HepG2 (cell line): ENCODE results near the gene GRK6. TPM values are rescaled to one million over a fixed set of nuclear protein-coding genes. Genes with fewer than 3 reads are reported as not detected.
A peak's percentile ranks its signal among the peaks of the same experiment; 100 is the strongest.

Experiments used
- ATAC-seq: fragments of 200-7000 bp; cut with Tn5 transposase; 3 replicates; pipeline ENCODE4 v1.9.1; 2020; ENCODE audit warnings: mild to moderate bottlenecking, moderate library complexity
- BruUV-seq: library from RNA; stranded (reverse); fragments of 400-500 nt; replicated peaks from 2 replicates; lab custom pipeline; 2021; lab: Mats Ljungman, UMichigan
- CTCF ChIA-PET: fragments of 300-600 bp; formaldehyde crosslinking; extraction: SDS; loops from one replicate; lab custom pipeline; 2021; ENCODE audit warnings: low total read pairs, inconsistent platforms, low intra/inter-chr PET ratio; lab: Yijun Ruan, JAX
- POLR2A ChIA-PET: fragments of 350-600 bp; sonication (Branson Sonifier 250); formaldehyde crosslinking; loops from one replicate; lab custom pipeline; 2020; ENCODE audit warnings: antibody characterized with exemption, inconsistent platforms; lab: Yijun Ruan, JAX
- DNase-seq: peaks from one replicate; pipeline ENCODE4 v3.0.0-alpha.2; 2015; ENCODE audit warnings: low spot score
- FAIRE-seq: peaks from 3 replicates; lab custom pipeline; 2011; peaks lifted over from hg19 to GRCh38; lab: Jason Lieb, UNC
- H2AFZ ChIP-seq: one replicate; pipeline ENCODE4 v1.6.1; 2011; ENCODE audit warnings: low read length, inconsistent platforms
- H3K27ac ChIP-seq: fragments of 300-600 bp; 3 replicates; pipeline ENCODE4 v1.8.0; 2011; ENCODE audit warnings: mixed run types, mild to moderate bottlenecking, mixed read lengths, low read length, inconsistent platforms; ENCODE audit not compliant: insufficient read depth; ENCODE audit errors: extremely low read length
- H3K27me3 ChIP-seq, 2 experiments: fragments of 200-600 bp in 1 of 2; 2 replicates in 1 of 2; 3 replicates in 1 of 2; pipeline versions ENCODE4 v1.6.0 to v1.8.0; 2011; ENCODE audit warnings: low read length in 2 of 2, mild to moderate bottlenecking in 2 of 2, moderate library complexity in 2 of 2, inconsistent platforms in 1 of 2; ENCODE audit not compliant: insufficient read depth in 2 of 2, control insufficient read depth in 1 of 2
- H3K36me3 ChIP-seq, 2 experiments: fragments of 200-600 bp in 1 of 2; replicated peaks in 1 of 2; 2 replicates in 1 of 2; 3 replicates in 1 of 2; pipeline versions ENCODE4 v1.5.1 to v1.8.0; 2011; ENCODE audit warnings: low read length in 2 of 2, inconsistent platforms in 1 of 2; ENCODE audit not compliant: insufficient read depth in 2 of 2, control insufficient read depth in 1 of 2
- H3K4me1 ChIP-seq: 2 replicates; pipeline ENCODE4 v1.5.1; 2012; ENCODE audit warnings: low read length, inconsistent platforms; ENCODE audit not compliant: insufficient read depth
- H3K4me2 ChIP-seq: 2 replicates; pipeline ENCODE4 v1.6.0; 2011; ENCODE audit warnings: low read depth, low read length, inconsistent platforms
- H3K4me3 ChIP-seq, 3 experiments: fragments of 200-600 bp in 1 of 3; sonication (generic), shearing (Covaris generic) in 1 of 3; replicated peaks in 1 of 3; 2 replicates each; pipeline ENCODE4 v1.5.1; 2011 to 2016; ENCODE audit warnings: low read length in 3 of 3, inconsistent platforms in 2 of 3, low read depth in 2 of 3, mild to moderate bottlenecking in 2 of 3, control low read depth in 1 of 3, mixed read lengths in 1 of 3; ENCODE audit not compliant: insufficient read depth in 1 of 3
- H3K79me2 ChIP-seq: one replicate; pipeline ENCODE4 v1.6.1; 2011; ENCODE audit warnings: low read length, inconsistent platforms; ENCODE audit not compliant: insufficient read depth
- H3K9ac ChIP-seq: 2 replicates; pipeline ENCODE4 v1.6.0; 2011; ENCODE audit warnings: mild to moderate bottlenecking, low read depth, low read length, inconsistent platforms; ENCODE audit not compliant: insufficient read depth
- H3K9me3 ChIP-seq: 2 replicates; pipeline ENCODE4 v1.5.1; 2012; ENCODE audit warnings: mild to moderate bottlenecking, low read length
- H4K20me1 ChIP-seq: 2 replicates; pipeline ENCODE4 v1.6.0; 2011; ENCODE audit warnings: inconsistent platforms, mild to moderate bottlenecking, low read length, moderate library complexity; ENCODE audit not compliant: insufficient read depth
- AGO1 ChIP-seq: fragments of 200-400 bp; formaldehyde crosslinking; IDR thresholded peaks from 2 replicates; pipeline ENCODE4 v1.6.1; 2017; ENCODE audit warnings: mild to moderate bottlenecking, low read depth, low read length, moderate library complexity; ENCODE audit not compliant: poor library complexity, severe bottlenecking
- AGO2 ChIP-seq: fragments of 200-400 bp; formaldehyde crosslinking; optimal IDR thresholded peaks from 2 replicates; pipeline ENCODE3; 2017; ENCODE audit warnings: mild to moderate bottlenecking, low read depth, low read length, moderate library complexity
- ATF7-NPFF ChIP-seq: sonication (generic); formaldehyde crosslinking; IDR thresholded peaks from 2 replicates; pipeline ENCODE4 v1.8.1; 2023; ENCODE audit warnings: mild to moderate bottlenecking, low read depth, missing genetic modification reagents, moderate library complexity
- HNRNPL ChIP-seq: fragments of 200-400 bp; formaldehyde crosslinking; IDR thresholded peaks from 2 replicates; pipeline ENCODE4 v1.6.1; 2017; ENCODE audit warnings: mild to moderate bottlenecking, low read depth, low read length
- POLR2G ChIP-seq: fragments of 200-400 bp; formaldehyde crosslinking; IDR thresholded peaks from 2 replicates; pipeline ENCODE4 v1.6.1; 2018; ENCODE audit warnings: mild to moderate bottlenecking, low read depth, low read length, moderate library complexity
- RBFOX2 ChIP-seq: fragments of 200-400 bp; formaldehyde crosslinking; IDR thresholded peaks from 2 replicates; pipeline ENCODE4 v1.6.1; 2017; ENCODE audit warnings: low read depth, mild to moderate bottlenecking, low read length
- TAF15 ChIP-seq: fragments of 200-400 bp; formaldehyde crosslinking; IDR thresholded peaks from one replicate; pipeline ENCODE4 v1.6.1; 2018; ENCODE audit warnings: mild to moderate bottlenecking, low read depth, low read length; ENCODE audit not compliant: poor library complexity, severe bottlenecking
- ZBTB14 ChIP-seq: sonication (generic); formaldehyde crosslinking; IDR thresholded peaks from 2 replicates; pipeline ENCODE4 v1.4.0; 2020; ENCODE audit warnings: missing genetic modification reagents
- WGBS: methylation state at CpG from one replicate; pipeline ENCODE4 v1.1.6; 2017; ENCODE audit warnings: low lambda C conversion rate; 5-methylcytosine and 5-hydroxymethylcytosine counted together
- in situ Hi-C: cut with HindIII; loops from 2 replicates; pipeline ENCODE4 v1.10.0; 2017; ENCODE audit warnings: low pct_unique_long_range_greater_than_20kb; ENCODE audit not compliant: extremely low pct_ligation_motif_present
- intact Hi-C: fragments of 100-400 bp; cut with micrococcal nuclease; formaldehyde crosslinking; loops from one replicate; pipeline ENCODE4 v1.10.0; 2022; ENCODE audit not compliant: unreplicated experiment
- polyA plus RNA-seq, 8 experiments: library from polyadenylated mRNA; depleted of rRNA in 3 of 8; stranded (reverse) in 7 of 8; unstranded in 1 of 8; fragments of >200 nt; fragmentation: Illumina TruSeq in 4 of 8; extraction: Trizol in 4 of 8; gene quantifications; 2 replicates each; pipeline versions ENCODE4 v1.2.1 to v1.2.3, GENCODE V29; 2011 to 2016; ENCODE audit warnings: low read depth in 4 of 8, missing spikeins in 1 of 8, mixed read lengths in 1 of 8; ENCODE audit not compliant: insufficient read depth in 1 of 8
- total RNA-seq, 5 experiments: library from RNA; depleted of rRNA; stranded (reverse); fragments of >200 nt; fragmentation: Illumina TruSeq; extraction: Trizol; gene quantifications; 2 replicates each; pipeline ENCODE4 v1.2.3, GENCODE V29; 2016; ENCODE audit warnings: low read depth in 1 of 5

The GRK6 gene
- total and polyA plus RNA-seq, 2 of the 13 experiments (the other 11 are each of a cell fraction or from before 2014, with no cell fraction given), result 13.2 to 19.9 TPM

GRCh38 chr5:177432143-177432838 lies 5.8 kb downstream of the GRK6 start:
- Histone ChIP-seq H3K79me2 (peaks cover 10% of the 10 kb centered on the region), H3K36me3 (peaks cover 17 to 27% of the 10 kb centered on the region in 2 experiments; a peak in 4 of 5 replicates), H4K20me1 (no peaks in the 10 kb centered on the region), H3K27ac (no peak overlapping the region), H3K9ac (no peak overlapping the region), H3K4me2 (no peak overlapping the region), H3K27me3 (no peaks in the 10 kb centered on the region), H3K4me1 (peaks cover 48% of the 10 kb centered on the region), H2AFZ (no peak overlapping the region)
- intact Hi-C loops, result no loop called here
- DNase-seq, result no peak
- no peak for ATAC-seq
- no TSS peak for BruUV-seq
- 93% methylated on average over 8 of the region's 18 CpGs for WGBS
- FAIRE-seq, result no peak
- CTCF ChIA-PET, result no interaction called here
- POLR2A ChIA-PET, result interaction anchor here (0.7 to 1.5 kb wide), 3 partner anchors 16 to 65 kb away, joined by 3 read pairs; partner anchors contain the start of gene PDLIM7
- TF ChIP-seq AGO2 (peak; percentile 38), POLR2G (0 out of 2 replicates have a peak, but pooled peaks have one; percentile 36), AGO1 (peak; percentile 88), TAF15 (peak; percentile 55), ZBTB14 (no peak), HNRNPL (0 out of 2 replicates have a peak, but pooled peaks have one; percentile 14), RBFOX2 (peak; percentile 32; the same call in 1 of the 2 replicates), ATF7-NPFF (CRISPR knock-in tag) (no peak)
- TF ChIP-seq, all 625 proteins: peak for 6
- in situ Hi-C loops, result no loop called here
- H3K9me3 ChIP-seq, result no peaks in the 10 kb centered on the region
- no peak overlapping the region for H3K4me3 ChIP-seq
